ENCODE results near the gene CAMK1D.

DNA sequence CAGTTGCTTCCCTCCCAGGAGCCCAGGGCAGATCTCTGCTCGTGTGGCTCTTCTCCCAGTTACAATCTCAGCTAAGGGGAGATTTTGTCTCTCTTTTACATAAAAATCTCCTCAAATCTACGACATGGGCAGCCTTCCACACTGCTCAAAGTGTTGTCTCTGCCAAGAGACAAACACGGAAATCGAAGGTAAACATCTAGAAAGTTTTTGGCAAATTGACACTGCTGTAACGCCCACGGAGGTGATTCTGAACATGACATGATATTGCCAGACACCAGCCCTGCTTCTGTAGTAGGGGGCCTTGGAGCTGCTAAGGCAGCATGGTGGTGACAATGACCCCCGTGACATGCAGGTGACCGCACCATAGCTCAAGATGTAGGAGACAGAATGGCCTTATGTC, 523.8 kb downstream of the CAMK1D start:
- no peak for TF ChIP-seq EZH2 (IDR thresholded peaks at IDR 0.05; ENCODE audit: borderline replicate concordance, low read depth, low read length, severe bottlenecking)
- TF ChIP-seq, protein P1, sequence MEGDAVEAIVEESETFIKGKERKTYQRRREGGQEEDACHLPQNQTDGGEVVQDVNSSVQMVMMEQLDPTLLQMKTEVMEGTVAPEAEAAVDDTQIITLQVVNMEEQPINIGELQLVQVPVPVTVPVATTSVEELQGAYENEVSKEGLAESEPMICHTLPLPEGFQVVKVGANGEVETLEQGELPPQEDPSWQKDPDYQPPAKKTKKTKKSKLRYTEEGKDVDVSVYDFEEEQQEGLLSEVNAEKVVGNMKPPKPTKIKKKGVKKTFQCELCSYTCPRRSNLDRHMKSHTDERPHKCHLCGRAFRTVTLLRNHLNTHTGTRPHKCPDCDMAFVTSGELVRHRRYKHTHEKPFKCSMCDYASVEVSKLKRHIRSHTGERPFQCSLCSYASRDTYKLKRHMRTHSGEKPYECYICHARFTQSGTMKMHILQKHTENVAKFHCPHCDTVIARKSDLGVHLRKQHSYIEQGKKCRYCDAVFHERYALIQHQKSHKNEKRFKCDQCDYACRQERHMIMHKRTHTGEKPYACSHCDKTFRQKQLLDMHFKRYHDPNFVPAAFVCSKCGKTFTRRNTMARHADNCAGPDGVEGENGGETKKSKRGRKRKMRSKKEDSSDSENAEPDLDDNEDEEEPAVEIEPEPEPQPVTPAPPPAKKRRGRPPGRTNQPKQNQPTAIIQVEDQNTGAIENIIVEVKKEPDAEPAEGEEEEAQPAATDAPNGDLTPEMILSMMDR (IDR thresholded peaks at IDR 0.05; ENCODE audit: borderline replicate concordance, extremely low read depth, low read length, poor library complexity, severe bottlenecking) = no peak

Data from DND-41 (cell line).